Panc1 (cell line): Measurements from ENCODE around the gene MICAL2. TPM values are rescaled to one million over a fixed set of nuclear protein-coding genes. Genes with fewer than 3 reads are reported as not detected.

Experiments used
- ATAC-seq: fragments of 200-7000 bp; cut with Tn5 transposase; 2 replicates; pipeline ENCODE4 v1.9.1; 2020; ENCODE audit warnings: mild to moderate bottlenecking, moderate library complexity
- BruUV-seq: library from RNA; stranded (reverse); fragments of 400-500 nt; replicated peaks from 2 replicates; lab custom pipeline; 2021; lab: Mats Ljungman, UMichigan
- CTCF ChIA-PET: fragments of 300-600 bp; sonication (Branson Sonifier 250); formaldehyde crosslinking; loops from one replicate; lab custom pipeline; 2022; ENCODE audit warnings: antibody characterized with exemption; lab: Charles Lee
- POLR2A ChIA-PET: fragments of 300-600 bp; sonication (Branson Sonifier 250); formaldehyde crosslinking; loops from one replicate; lab custom pipeline; 2022; ENCODE audit warnings: antibody characterized with exemption; lab: Charles Lee
- DNase-seq: peaks from one replicate; pipeline ENCODE4 v3.0.0-alpha.2; 2010; ENCODE audit warnings: low read depth, low spot score
- H3K27ac ChIP-seq: 2 replicates; pipeline ENCODE4 v1.5.1; 2011; ENCODE audit warnings: mild to moderate bottlenecking, low read length, inconsistent platforms
- H3K27me3 ChIP-seq: fragments of 200-500 bp; sonication (Bioruptor generic); 2 replicates; pipeline ENCODE4 v1.6.0; 2014; ENCODE audit warnings: low read length, inconsistent platforms; ENCODE audit not compliant: control insufficient read depth, insufficient read depth
- H3K36me3 ChIP-seq: fragments of 200-500 bp; sonication (Bioruptor generic); 2 replicates; pipeline ENCODE4 v1.5.1; 2014; ENCODE audit warnings: inconsistent platforms, mild to moderate bottlenecking, low read length, moderate library complexity; ENCODE audit not compliant: control insufficient read depth, insufficient read depth
- H3K4me1 ChIP-seq: 2 replicates; pipeline ENCODE4 v1.5.1; 2011; ENCODE audit warnings: inconsistent platforms, mild to moderate bottlenecking, low read length, moderate library complexity; ENCODE audit not compliant: control insufficient read depth, insufficient read depth
- H3K4me3 ChIP-seq, 2 experiments: 2 replicates each; pipeline ENCODE4 v1.5.1; 2011 to 2012; ENCODE audit warnings: low read depth in 2 of 2, low read length in 2 of 2, mild to moderate bottlenecking in 2 of 2, inconsistent platforms in 1 of 2, moderate library complexity in 1 of 2
- H3K9me3 ChIP-seq: fragments of 200-500 bp; sonication (Bioruptor generic); 2 replicates; pipeline ENCODE4 v1.5.1; 2014; ENCODE audit warnings: low read depth, mild to moderate bottlenecking, inconsistent platforms, low read length, moderate library complexity; ENCODE audit not compliant: control insufficient read depth, insufficient read depth
- POLR2AphosphoS5 ChIP-seq: IDR thresholded peaks from 2 replicates; pipeline ENCODE4 v1.6.1; 2012; ENCODE audit warnings: mild to moderate bottlenecking, low read depth, low read length, moderate library complexity
- REST ChIP-seq, 2 experiments: IDR thresholded peaks; 2 replicates each; pipeline ENCODE4 v1.6.1; 2011 to 2012; ENCODE audit warnings: low read depth in 2 of 2, control low read depth in 1 of 2, low read length in 1 of 2, mild to moderate bottlenecking in 1 of 2, moderate library complexity in 1 of 2; ENCODE audit not compliant: insufficient read depth in 1 of 2
- SIN3A ChIP-seq: IDR thresholded peaks from 2 replicates; pipeline ENCODE4 v1.6.1; 2012; ENCODE audit warnings: low read depth, mild to moderate bottlenecking, low read length, moderate library complexity, borderline replicate concordance; ENCODE audit not compliant: insufficient read depth
- TCF7L2 ChIP-seq: IDR thresholded peaks from 2 replicates; pipeline ENCODE4 v1.6.1; 2011; ENCODE audit warnings: mild to moderate bottlenecking, low read depth, low read length, inconsistent platforms
- in situ Hi-C: cut with HindIII; loops from 2 replicates; pipeline ENCODE4 v1.10.0; 2016; ENCODE audit warnings: low sequenced_read_pairs, low pct_unique_long_range_greater_than_20kb
- intact Hi-C: fragments of 100-400 bp; cut with micrococcal nuclease; formaldehyde crosslinking; loops from one replicate; pipeline ENCODE4 v1.10.0; 2022; ENCODE audit not compliant: unreplicated experiment
- total RNA-seq: library from RNA; stranded (reverse); gene quantifications from one replicate; pipeline ENCODE4 v1.2.1, GENCODE V29; 2021; ENCODE audit not compliant: unreplicated experiment
- TF ChIP-seq, protein P1 (sequence below): fragments of 450-650 bp; IDR thresholded peaks from 2 replicates; pipeline ENCODE4 v1.5.1; 2017; ENCODE audit warnings: mild to moderate bottlenecking

Gene MICAL2
- total RNA-seq, 1 experiment from 2014 or later: 199 TPM

- intact Hi-C loops: no loop called here
These were observed 113.6 kb downstream of the MICAL2 start for GRCh38 chr11:12223771-12224536.

GRCh38 chr11:12224537-12224893, 114.1 kb downstream of the MICAL2 start:
- no peaks in the 10 kb centered on the region for H3K9me3 ChIP-seq
- TF ChIP-seq POLR2AphosphoS5 (no peak), REST (IDR thresholded peaks at IDR 0.05; ENCODE audit: insufficient read depth in 1 of 2, low read depth in 2 of 2, low read length in 1 of 2) (no peak), SIN3A (no peak), TCF7L2 (no peak)
- TF ChIP-seq, protein P1, sequence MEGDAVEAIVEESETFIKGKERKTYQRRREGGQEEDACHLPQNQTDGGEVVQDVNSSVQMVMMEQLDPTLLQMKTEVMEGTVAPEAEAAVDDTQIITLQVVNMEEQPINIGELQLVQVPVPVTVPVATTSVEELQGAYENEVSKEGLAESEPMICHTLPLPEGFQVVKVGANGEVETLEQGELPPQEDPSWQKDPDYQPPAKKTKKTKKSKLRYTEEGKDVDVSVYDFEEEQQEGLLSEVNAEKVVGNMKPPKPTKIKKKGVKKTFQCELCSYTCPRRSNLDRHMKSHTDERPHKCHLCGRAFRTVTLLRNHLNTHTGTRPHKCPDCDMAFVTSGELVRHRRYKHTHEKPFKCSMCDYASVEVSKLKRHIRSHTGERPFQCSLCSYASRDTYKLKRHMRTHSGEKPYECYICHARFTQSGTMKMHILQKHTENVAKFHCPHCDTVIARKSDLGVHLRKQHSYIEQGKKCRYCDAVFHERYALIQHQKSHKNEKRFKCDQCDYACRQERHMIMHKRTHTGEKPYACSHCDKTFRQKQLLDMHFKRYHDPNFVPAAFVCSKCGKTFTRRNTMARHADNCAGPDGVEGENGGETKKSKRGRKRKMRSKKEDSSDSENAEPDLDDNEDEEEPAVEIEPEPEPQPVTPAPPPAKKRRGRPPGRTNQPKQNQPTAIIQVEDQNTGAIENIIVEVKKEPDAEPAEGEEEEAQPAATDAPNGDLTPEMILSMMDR: no peak
- intact Hi-C loops (no loop called here), in situ Hi-C loops (no loop called here)
- no peak overlapping the region for H3K4me3 ChIP-seq
- peak; percentile 17 for DNase-seq
- H3K4me1 ChIP-seq: no peaks in the 10 kb centered on the region
- peaks cover 2% of the 10 kb centered on the region; the same call in 1 of the 2 replicates for H3K36me3 ChIP-seq
- no peaks in the 10 kb centered on the region for H3K27me3 ChIP-seq
- no TSS peak for BruUV-seq
- ChIA-PET POLR2A (no interaction called here), CTCF (no interaction called here)
- peak; percentile 71 for ATAC-seq
- H3K27ac ChIP-seq: no peak overlapping the region

More at GRCh38 chr11:12223771-12224536, 113.6 kb downstream of the MICAL2 start:
- peaks cover 2% of the 10 kb centered on the region; the same call in 1 of the 2 replicates for H3K36me3 ChIP-seq
- H3K9me3 ChIP-seq: no peaks in the 10 kb centered on the region
- no peaks in the 10 kb centered on the region for H3K4me1 ChIP-seq
- CTCF ChIA-PET: no interaction called here
- DNase-seq: no peak
- TF ChIP-seq POLR2AphosphoS5: no peak
- TF ChIP-seq TCF7L2: no peak
- TF ChIP-seq REST (IDR thresholded peaks at IDR 0.05; ENCODE audit: insufficient read depth in 1 of 2, low read depth in 2 of 2, low read length in 1 of 2): no peak
- TF ChIP-seq SIN3A: no peak
- TF ChIP-seq, protein P1: no peak
- H3K27me3 ChIP-seq: no peaks in the 10 kb centered on the region
- H3K4me3 ChIP-seq: no peak overlapping the region
- in situ Hi-C loops: no loop called here
- BruUV-seq: no TSS peak
- POLR2A ChIA-PET: no interaction called here
- H3K27ac ChIP-seq: no peak overlapping the region
- peak; percentile 44 for ATAC-seq
